Thyroid gland (tissue), 4 donors: Measurements from ENCODE around the gene KLK5. TPM values are rescaled to one million over a fixed set of nuclear protein-coding genes. Genes with fewer than 3 reads are reported as not detected.
A peak's percentile ranks its signal among the peaks of the same experiment; 100 is the strongest.
"Not testable (repeated sequence)": the region's sequence is repeated elsewhere in the genome, so short reads cannot be mapped to it uniquely, and the experiment has no call there.

Source experiments
- DNase-seq, 2 donors: peaks; one replicate each; pipeline ENCODE4 v3.0.0-alpha.2; 2019
- H3K27ac ChIP-seq, 3 donors: fragments of 200-600 bp; sonication (generic); 1 replicate in 2 of 3; 2 replicates in 1 of 3; pipeline ENCODE4 v1.5.1; 2016 to 2019; ENCODE audit warnings: mild to moderate bottlenecking in 1 of 3, moderate library complexity in 1 of 3
- H3K27me3 ChIP-seq: fragments of 200-600 bp; sonication (generic); one replicate; pipeline ENCODE4 v1.5.1; 2019
- H3K36me3 ChIP-seq, 2 donors: fragments of 200-600 bp; sonication (generic); one replicate each; pipeline ENCODE4 v1.5.1; 2016 to 2019
- H3K4me1 ChIP-seq, 2 donors: fragments of 200-600 bp; sonication (generic); one replicate each; pipeline ENCODE4 v1.5.1; 2017 to 2019
- H3K4me3 ChIP-seq, 3 donors: fragments of 200-600 bp; sonication (generic); replicated peaks in 1 of 3; 1 replicate in 2 of 3; 2 replicates in 1 of 3; pipeline ENCODE4 v1.5.1; 2016; ENCODE audit warnings: mild to moderate bottlenecking in 1 of 3
- H3K9me3 ChIP-seq: fragments of 200-600 bp; sonication (generic); one replicate; pipeline ENCODE4 v1.5.1; 2017
- CTCF ChIP-seq, 6 experiments: fragments of 200-600 bp in 3 of 6; fragments of 450-650 bp in 3 of 6; sonication (generic) in 3 of 6; IDR thresholded peaks; one replicate each; pipeline ENCODE4 v1.5.1; 2016 to 2019; ENCODE audit warnings: antibody characterized with exemption in 6 of 6, mild to moderate bottlenecking in 2 of 6, inconsistent platforms in 1 of 6, moderate library complexity in 1 of 6
- POLR2A ChIP-seq, 2 donors: fragments of 450-650 bp; IDR thresholded peaks; one replicate each; pipeline ENCODE4 v1.6.1; 2017; ENCODE audit warnings: antibody characterized with exemption in 2 of 2, mild to moderate bottlenecking in 2 of 2, moderate library complexity in 1 of 2
- WGBS, 2 donors: methylation state at CpG; one replicate each; pipeline ENCODE4 v1.1.5; 2017; 5-methylcytosine and 5-hydroxymethylcytosine counted together
- intact Hi-C: fragments of 100-400 bp; cut with DNase I; formaldehyde crosslinking; loops from one replicate; pipeline ENCODE4 v1.15.1; 2023
- total RNA-seq, 4 donors: library from RNA; depleted of rRNA; stranded (reverse); fragments of >200 nt; gene quantifications; one replicate each; pipeline ENCODE4 v1.2.3, GENCODE V29; 2016

KLK5 gene
- total RNA-seq, 4 donors from 2014 or later, result 0.44 TPM; not detected in 3

GRCh38 chr19:50978772-50979390 is 26.0 kb upstream of the KLK5 start:
- no peak overlapping the region for H3K4me3 ChIP-seq
- no peaks in the 10 kb centered on the region for H3K4me1 ChIP-seq
- 70 to 72% methylated on average over 5 of the region's 5 CpGs for WGBS, 2 donors
- no peak overlapping the region for H3K27ac ChIP-seq
- intact Hi-C loops, result no loop called here
- no peaks in the 10 kb centered on the region for H3K27me3 ChIP-seq
- TF ChIP-seq POLR2A (IDR thresholded peaks at IDR 0.05) (no peak), CTCF (IDR thresholded peaks at IDR 0.05) (no peak)
- H3K9me3 ChIP-seq, result no peaks in the 10 kb centered on the region
- H3K36me3 ChIP-seq, result no peaks in the 10 kb centered on the region
- no peak for DNase-seq

DNA sequence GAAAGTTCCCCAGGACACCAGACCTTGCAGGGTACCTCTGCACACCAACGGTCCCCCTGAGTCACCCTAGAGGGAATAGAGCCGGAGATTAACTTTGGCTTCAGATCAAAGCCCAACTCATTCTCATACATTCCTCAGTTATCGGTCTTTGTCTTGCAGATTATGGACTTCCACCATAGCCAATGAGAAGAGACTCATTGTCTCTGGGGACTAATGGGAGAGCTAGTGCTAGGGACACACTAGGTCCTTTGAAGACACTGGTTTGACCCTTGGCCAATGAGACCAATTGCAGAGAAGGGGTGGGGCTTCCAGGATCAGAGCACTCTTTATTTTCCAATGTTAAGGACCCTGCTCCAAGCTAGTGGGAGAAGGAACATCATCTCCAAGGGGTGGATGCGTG is 24.8 kb upstream of the KLK5 start:
- Histone ChIP-seq H3K27ac (no peak overlapping the region), H3K27me3 (no peaks in the 10 kb centered on the region), H3K4me3 (no peak overlapping the region), H3K9me3 (no peaks in the 10 kb centered on the region), H3K4me1 (no peaks in the 10 kb centered on the region), H3K36me3 (no peaks in the 10 kb centered on the region)
- no peak for DNase-seq
- WGBS, 2 donors, result 84% methylated on average over 4 of the region's 4 CpGs
- intact Hi-C loops, result no loop called here
- TF ChIP-seq CTCF (IDR thresholded peaks at IDR 0.05), result no peak
- TF ChIP-seq POLR2A (IDR thresholded peaks at IDR 0.05), result no peak

GRCh38 chr19:50975766-50976165 is 22.9 kb upstream of the KLK5 start:
- DNase-seq, result peak; percentile 55 to 82
- intact Hi-C loops, result no loop called here
- H3K27ac ChIP-seq, result no peak overlapping the region

GRCh38 chr19:50974702-50975556 is 22.1 kb upstream of the KLK5 start:
- Histone ChIP-seq H3K9me3 (no peaks in the 10 kb centered on the region), H3K36me3 (no peaks in the 10 kb centered on the region), H3K27me3 (no peaks in the 10 kb centered on the region), H3K4me3 (no peak overlapping the region), H3K4me1 (no peaks in the 10 kb centered on the region), H3K27ac (peak overlapping the region in 1 of 3 donors; percentile 33)
- intact Hi-C loops, result no loop called here
- peak; percentile 6 to 53 for DNase-seq
- 20 to 29% methylated on average over 4 of the region's 9 CpGs for WGBS, 2 donors
- no peak for TF ChIP-seq POLR2A (IDR thresholded peaks at IDR 0.05)
- no peak for TF ChIP-seq CTCF (IDR thresholded peaks at IDR 0.05)

More at GRCh38 chr19:50975766-50976165, 22.9 kb upstream of the KLK5 start:
- Histone ChIP-seq H3K9me3 (no peaks in the 10 kb centered on the region), H3K4me3 (no peak overlapping the region), H3K36me3 (no peaks in the 10 kb centered on the region), H3K4me1 (no peaks in the 10 kb centered on the region), H3K27me3 (no peaks in the 10 kb centered on the region)
- TF ChIP-seq POLR2A (IDR thresholded peaks at IDR 0.05) (peak in 1 of 2 donors; percentile 12), CTCF (IDR thresholded peaks at IDR 0.05) (no peak)
- 16 to 19% methylated on average over 8 of the region's 8 CpGs for WGBS, 2 donors

- intact Hi-C loops, result no loop called here
- WGBS, 2 donors, result 86 to 87% methylated on average over 9 of the region's 9 CpGs
- H3K36me3 ChIP-seq, result no peaks in the 10 kb centered on the region
- DNase-seq, result no peak
- H3K4me3 ChIP-seq, result no peak overlapping the region
- TF ChIP-seq CTCF (IDR thresholded peaks at IDR 0.05), result no peak
- TF ChIP-seq POLR2A (IDR thresholded peaks at IDR 0.05), result no peak
- H3K9me3 ChIP-seq, result no peaks in the 10 kb centered on the region
- H3K4me1 ChIP-seq, result no peaks in the 10 kb centered on the region
- no peaks in the 10 kb centered on the region for H3K27me3 ChIP-seq
- no peak overlapping the region for H3K27ac ChIP-seq
Measured at GRCh38 chr19:50972795-50973376, 20.0 kb upstream of the KLK5 start.

DNA sequence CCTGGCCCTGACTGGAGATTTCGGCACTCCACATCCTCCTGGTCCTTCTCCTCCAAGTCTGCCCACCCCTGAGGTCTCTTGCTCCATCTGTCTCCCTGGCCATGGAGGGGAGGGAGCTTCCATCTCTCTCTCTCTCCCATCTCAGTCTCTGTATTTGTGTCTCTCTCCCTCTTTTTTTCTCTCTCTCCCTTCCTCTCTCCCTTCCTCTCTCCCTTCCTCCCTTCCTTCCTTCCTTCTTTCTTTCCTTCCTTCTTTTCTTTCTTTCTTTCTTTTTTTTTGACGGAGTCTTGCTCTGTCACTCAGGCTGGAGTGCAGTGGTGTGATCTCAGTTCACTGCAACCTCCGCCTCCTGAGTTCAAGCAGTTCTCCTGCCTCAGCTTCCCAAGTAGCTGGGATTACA is 17.0 kb upstream of the KLK5 start:
- DNase-seq, H3K4me3 ChIP-seq, H3K4me1 ChIP-seq, H3K36me3 ChIP-seq, H3K27me3 ChIP-seq, intact Hi-C loops, H3K27ac ChIP-seq, H3K9me3 ChIP-seq: not testable (repeated sequence)
- WGBS, 2 donors, result 83 to 94% methylated on average over 3 of the region's 3 CpGs
